Mesendoderm (in vitro differentiated cells): Measurements from ENCODE around the gene B4GALT3.

Experiments used
- DNase-seq: peaks from one replicate; pipeline ENCODE4 v3.0.0; 2013
- H2AK5ac ChIP-seq: 2 replicates; pipeline ENCODE4 v1.6.1; 2013; ENCODE audit warnings: low read length, inconsistent platforms
- H2BK120ac ChIP-seq: 2 replicates; pipeline ENCODE4 v1.6.1; 2013; ENCODE audit warnings: low read depth, mild to moderate bottlenecking, low read length, moderate library complexity, mixed read lengths
- H2BK15ac ChIP-seq: replicated peaks from 2 replicates; pipeline ENCODE4 v1.6.1; 2013; ENCODE audit warnings: low read depth, mild to moderate bottlenecking, moderate library complexity
- H2BK5ac ChIP-seq: 2 replicates; pipeline ENCODE4 v1.6.1; 2013; ENCODE audit warnings: low read length, inconsistent platforms
- H3K18ac ChIP-seq: 2 replicates; pipeline ENCODE4 v1.6.1; 2013; ENCODE audit warnings: mild to moderate bottlenecking, low read length, mixed read lengths
- H3K23ac ChIP-seq: one replicate; pipeline ENCODE4 v1.6.1; 2013; ENCODE audit warnings: low read length
- H3K27ac ChIP-seq: 2 replicates; pipeline ENCODE4 v1.5.1; 2013; ENCODE audit warnings: low read depth, mild to moderate bottlenecking, inconsistent platforms, low read length, moderate library complexity
- H3K27me3 ChIP-seq: 2 replicates; pipeline ENCODE4 v1.6.1; 2013; ENCODE audit warnings: low read length, control low read depth, mild to moderate bottlenecking, inconsistent platforms; ENCODE audit not compliant: insufficient read depth, poor library complexity
- H3K36me3 ChIP-seq: 2 replicates; pipeline ENCODE4 v1.6.1; 2013; ENCODE audit warnings: low read length, inconsistent platforms; ENCODE audit not compliant: control insufficient read depth, insufficient read depth
- H3K4ac ChIP-seq: one replicate; pipeline ENCODE4 v1.6.1; 2013; ENCODE audit warnings: low read depth, mild to moderate bottlenecking, low read length, moderate library complexity
- H3K4me1 ChIP-seq: 2 replicates; pipeline ENCODE4 v1.6.1; 2013; ENCODE audit warnings: low read depth, low read length, inconsistent platforms; ENCODE audit not compliant: control insufficient read depth
- H3K4me2 ChIP-seq: 2 replicates; pipeline ENCODE4 v1.6.1; 2013; ENCODE audit warnings: low read length
- H3K4me3 ChIP-seq: 2 replicates; pipeline ENCODE4 v1.5.1; 2013; ENCODE audit warnings: mild to moderate bottlenecking, low read length
- H3K56ac ChIP-seq: one replicate; pipeline ENCODE4 v1.6.1; 2013; ENCODE audit warnings: low read length
- H3K79me1 ChIP-seq: 2 replicates; pipeline ENCODE4 v1.6.1; 2013; ENCODE audit warnings: low read length, inconsistent platforms
- H3K79me2 ChIP-seq: 2 replicates; pipeline ENCODE4 v1.6.1; 2013; ENCODE audit warnings: mild to moderate bottlenecking, low read length; ENCODE audit not compliant: control insufficient read depth, insufficient read depth
- H3K9ac ChIP-seq: 2 replicates; pipeline ENCODE4 v1.6.1; 2013; ENCODE audit warnings: low read length, inconsistent platforms
- H4K5ac ChIP-seq: one replicate; pipeline ENCODE4 v1.6.1; 2013; ENCODE audit warnings: low read length
- H4K8ac ChIP-seq: one replicate; pipeline ENCODE4 v1.6.1; 2013; ENCODE audit warnings: low read depth, mild to moderate bottlenecking, control low read depth, low read length, moderate library complexity
- WGBS: extraction: QIAGEN DNeasy Blood & Tissue Kit; methylation state at CpG from one replicate; pipeline ENCODE4 v1.1.7; 2013; ENCODE audit warnings: low lambda C conversion rate, missing lambda C conversion rate; ENCODE audit not compliant: insufficient coverage; ENCODE audit errors: extremely low coverage; 5-methylcytosine and 5-hydroxymethylcytosine counted together

B4GALT3 gene

DNA sequence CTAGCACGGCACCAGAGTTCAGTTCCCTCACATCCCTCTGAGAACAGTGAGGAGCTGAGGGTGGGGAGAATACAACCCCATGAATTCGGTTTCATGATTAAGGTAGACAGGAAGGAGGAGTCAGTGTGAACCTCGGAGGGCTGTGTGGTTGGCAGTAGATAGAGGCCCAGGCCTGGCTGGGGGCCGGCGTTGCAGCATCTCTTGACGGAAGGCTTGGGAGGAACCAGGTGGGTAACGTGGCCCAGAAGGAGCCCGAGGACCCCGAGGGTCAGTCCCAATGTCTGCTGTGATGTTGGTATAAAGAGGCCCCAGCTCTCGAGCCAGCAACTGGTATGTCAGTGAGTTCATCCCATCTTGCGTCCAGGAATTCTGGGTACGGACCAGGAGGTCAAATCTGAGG, 5.6 kb downstream of the B4GALT3 start:
- peaks cover 4% of the 10 kb centered on the region for H3K4me1 ChIP-seq
- H3K4ac ChIP-seq = no peak overlapping the region
- H4K5ac ChIP-seq = no peak overlapping the region
- H4K8ac ChIP-seq = no peak overlapping the region
- H3K4me3 ChIP-seq = no peak overlapping the region
- H3K18ac ChIP-seq = no peak overlapping the region
- H3K79me2 ChIP-seq = peaks cover 4% of the 10 kb centered on the region
- no peak overlapping the region for H3K23ac ChIP-seq
- no peak overlapping the region for H3K27ac ChIP-seq
- H2BK15ac ChIP-seq = no peak overlapping the region
- H2AK5ac ChIP-seq = no peak overlapping the region
- no peaks in the 10 kb centered on the region for H3K27me3 ChIP-seq
- peaks cover 6% of the 10 kb centered on the region for H3K79me1 ChIP-seq
- DNase-seq = no peak
- H2BK5ac ChIP-seq = no peak overlapping the region
- peaks cover 10% of the 10 kb centered on the region for H3K36me3 ChIP-seq
- H2BK120ac ChIP-seq = no peak overlapping the region
- WGBS = no CpG with 5 or more reads among the region's 12 CpGs
- H3K4me2 ChIP-seq = no peak overlapping the region
- H3K56ac ChIP-seq = no peak overlapping the region
- H3K9ac ChIP-seq = no peak overlapping the region

DNA sequence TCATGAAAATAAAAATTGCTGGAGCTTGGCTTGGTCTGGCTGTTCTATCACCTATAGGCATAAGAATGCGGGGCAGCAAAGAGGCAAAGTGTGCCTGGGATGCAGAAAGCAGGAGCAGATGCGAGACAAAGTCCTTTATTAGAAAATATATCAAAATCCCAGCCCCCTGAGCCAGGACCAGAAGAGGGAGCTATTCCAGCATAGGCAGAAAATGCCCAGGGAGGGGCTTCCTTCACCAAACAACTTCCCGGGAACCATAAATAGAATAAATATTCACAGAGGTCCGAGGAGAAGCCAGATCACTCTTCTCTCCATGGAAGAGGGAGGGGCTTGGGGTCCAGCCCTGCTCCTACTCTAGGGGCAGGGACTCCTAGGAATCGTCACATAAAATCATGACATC, 6.1 kb downstream of the B4GALT3 start:
- Histone ChIP-seq H3K79me1 (peaks cover 2% of the 10 kb centered on the region), H3K27ac (no peak overlapping the region), H3K4me3 (no peak overlapping the region), H2BK15ac (no peak overlapping the region), H3K56ac (no peak overlapping the region), H3K27me3 (no peaks in the 10 kb centered on the region), H3K23ac (no peak overlapping the region), H3K4me1 (no peaks in the 10 kb centered on the region), H3K4ac (no peak overlapping the region), H4K8ac (no peak overlapping the region), H3K79me2 (no peaks in the 10 kb centered on the region), H4K5ac (no peak overlapping the region), H3K4me2 (no peak overlapping the region), H3K9ac (no peak overlapping the region), H2AK5ac (no peak overlapping the region), H3K36me3 (peaks cover 10% of the 10 kb centered on the region), H2BK5ac (no peak overlapping the region), H3K18ac (no peak overlapping the region), H2BK120ac (no peak overlapping the region)
- DNase-seq = no peak
- no CpG with 5 or more reads among the region's 5 CpGs for WGBS

GRCh38 chr1:161168906-161169305, 8.4 kb downstream of the B4GALT3 start:
- Histone ChIP-seq H3K23ac (no peak overlapping the region), H3K18ac (no peak overlapping the region), H3K79me1 (no peaks in the 10 kb centered on the region), H3K27ac (no peak overlapping the region), H3K36me3 (peaks cover 10% of the 10 kb centered on the region), H4K5ac (no peak overlapping the region), H3K79me2 (no peaks in the 10 kb centered on the region), H3K4ac (no peak overlapping the region), H4K8ac (no peak overlapping the region), H2BK15ac (no peak overlapping the region), H3K4me1 (no peaks in the 10 kb centered on the region), H2BK120ac (no peak overlapping the region), H3K9ac (no peak overlapping the region), H3K4me3 (no peak overlapping the region), H3K56ac (no peak overlapping the region), H2AK5ac (no peak overlapping the region), H3K4me2 (no peak overlapping the region), H2BK5ac (no peak overlapping the region), H3K27me3 (no peaks in the 10 kb centered on the region)
- no CpG with 5 or more reads among the region's 9 CpGs for WGBS
- no peak for DNase-seq

DNA sequence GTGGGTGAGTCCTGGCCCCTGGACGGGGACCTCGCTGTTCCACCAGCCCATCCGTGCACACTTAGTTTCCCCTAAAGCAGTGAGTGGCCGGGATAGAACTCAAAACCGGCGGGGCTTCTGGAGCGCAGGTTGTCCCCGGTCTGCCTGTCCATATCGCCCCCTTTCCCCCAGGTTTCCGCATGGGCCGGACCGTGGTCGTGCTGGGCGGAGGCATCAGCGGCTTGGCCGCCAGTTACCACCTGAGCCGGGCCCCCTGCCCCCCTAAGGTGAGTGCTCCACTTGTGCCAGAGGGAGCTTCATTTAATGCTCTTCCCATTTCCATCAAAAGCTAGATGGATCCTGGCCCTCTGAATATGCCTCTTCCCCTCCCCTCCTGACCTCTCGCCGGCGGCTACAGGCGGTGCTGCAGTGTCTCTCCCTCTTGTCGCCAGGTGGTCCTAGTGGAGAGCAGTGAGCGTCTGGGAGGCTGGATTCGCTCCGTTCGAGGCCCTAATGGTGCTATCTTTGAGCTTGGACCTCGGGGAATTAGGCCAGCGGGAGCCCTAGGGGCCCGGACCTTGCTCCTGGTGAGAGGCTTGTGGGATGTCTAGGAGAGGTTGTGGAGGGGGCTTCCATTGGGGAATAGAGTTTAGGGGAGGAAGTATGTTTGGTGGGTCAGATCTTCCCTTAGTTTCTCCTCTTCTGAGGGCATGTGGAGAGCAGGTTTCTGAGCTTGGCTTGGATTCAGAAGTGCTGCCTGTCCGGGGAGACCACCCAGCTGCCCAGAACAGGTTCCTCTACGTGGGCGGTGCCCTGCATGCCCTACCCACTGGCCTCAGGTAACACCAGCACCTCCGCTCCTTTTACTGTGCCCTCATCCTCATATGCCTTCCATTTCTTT, 10.4 kb downstream of the B4GALT3 start:
- no peak overlapping the region for H3K23ac ChIP-seq
- H4K8ac ChIP-seq = no peak overlapping the region
- H3K4me3 ChIP-seq = peak overlapping the region; percentile 76
- H3K4me2 ChIP-seq = peak overlapping the region; percentile 77
- H3K79me1 ChIP-seq = no peaks in the 10 kb centered on the region
- H3K27ac ChIP-seq = peak overlapping the region; percentile 10
- H3K56ac ChIP-seq = peak overlapping the region; percentile 85
- H3K36me3 ChIP-seq = peaks cover 4% of the 10 kb centered on the region
- no peak overlapping the region for H2BK15ac ChIP-seq
- H2BK120ac ChIP-seq = no peak overlapping the region
- H3K4me1 ChIP-seq = no peaks in the 10 kb centered on the region
- H3K27me3 ChIP-seq = no peaks in the 10 kb centered on the region
- no peak overlapping the region for H4K5ac ChIP-seq
- H3K79me2 ChIP-seq = no peaks in the 10 kb centered on the region
- H3K18ac ChIP-seq = no peak overlapping the region
- DNase-seq = peak; percentile 74
- no peak overlapping the region for H2AK5ac ChIP-seq
- peak overlapping the region; percentile 83 for H3K9ac ChIP-seq
- no CpG with 5 or more reads among the region's 33 CpGs for WGBS
- H3K4ac ChIP-seq = no peak overlapping the region
- no peak overlapping the region for H2BK5ac ChIP-seq

GRCh38 chr1:161165742-161166668, 11.3 kb downstream of the B4GALT3 start, which contains the start of gene PPOX:
TSS of gene PPOX (plus strand) at chr1:161166426. CDS start at chr1:161166848, 422 bp downstream.
- H3K9ac ChIP-seq = peak within 1 kb of the TSS; percentile 83
- H4K5ac ChIP-seq = no peak within 1 kb of the TSS
- no peak within 1 kb of the TSS for H3K23ac ChIP-seq
- no peak within 1 kb of the TSS for H2BK5ac ChIP-seq
- no CpG with 5 or more reads among the region's 54 CpGs for WGBS
- H4K8ac ChIP-seq = no peak within 1 kb of the TSS
- peak within 1 kb of the TSS; percentile 76 for H3K4me3 ChIP-seq
- H3K36me3 ChIP-seq = peaks cover 2% of the 10 kb centered on the region
- DNase-seq = peak; percentile 99
- no peak within 1 kb of the TSS for H2BK15ac ChIP-seq
- H3K4me2 ChIP-seq = peak within 1 kb of the TSS; percentile 94
- H3K4ac ChIP-seq = no peak within 1 kb of the TSS
- H3K27me3 ChIP-seq = no peaks in the 10 kb centered on the region
- H2AK5ac ChIP-seq = no peak within 1 kb of the TSS
- peak within 1 kb of the TSS; percentile 89 for H3K56ac ChIP-seq
- no peaks in the 10 kb centered on the region for H3K4me1 ChIP-seq
- H3K27ac ChIP-seq = peak within 1 kb of the TSS; percentile 10
- no peak within 1 kb of the TSS for H3K18ac ChIP-seq
- no peaks in the 10 kb centered on the region for H3K79me2 ChIP-seq
- no peak within 1 kb of the TSS for H2BK120ac ChIP-seq
- no peaks in the 10 kb centered on the region for H3K79me1 ChIP-seq
